ENCODE measurements around the gene LPCAT1. TPM values are rescaled to one million over a fixed set of nuclear protein-coding genes. Genes with fewer than 3 reads are reported as not detected.

Gene LPCAT1
- total RNA-seq, 1 experiment from 2014 or later = 17.1 TPM

DNA sequence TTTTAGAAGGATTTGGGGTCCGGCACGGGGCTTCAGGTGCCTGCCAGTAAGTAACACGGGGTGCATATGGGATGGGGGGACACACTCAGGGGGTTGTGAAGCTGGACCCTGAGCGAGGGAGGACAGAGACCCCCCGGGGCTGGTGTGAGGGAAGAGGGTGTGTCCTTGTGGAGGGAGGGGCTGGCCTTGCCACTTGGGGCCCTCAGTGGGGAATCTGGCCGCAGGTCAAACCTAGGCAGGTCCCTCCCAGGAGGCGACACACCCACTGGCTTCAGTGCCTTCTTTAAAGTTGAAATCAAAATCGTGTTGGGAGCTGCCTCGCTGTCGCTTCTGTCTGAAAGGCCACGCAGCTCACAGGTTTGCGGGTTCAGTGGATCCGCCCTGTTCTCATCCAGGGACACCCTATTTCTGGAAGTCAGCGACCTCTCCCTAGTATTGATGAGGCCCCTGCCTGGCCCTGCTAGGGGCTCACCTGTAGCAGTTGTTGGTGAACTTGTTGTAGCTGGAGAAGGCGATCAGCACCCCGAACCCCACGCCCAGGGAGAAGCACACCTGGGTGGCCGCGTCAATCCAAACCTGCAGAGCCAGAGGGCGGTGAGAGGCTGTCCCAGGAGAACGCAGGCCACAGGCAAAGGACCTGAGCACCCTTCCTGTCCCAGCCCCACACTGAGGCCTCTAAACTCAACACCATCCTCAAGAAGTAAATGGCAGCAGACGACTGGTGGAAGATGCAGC lies 108.0 kb downstream of the LPCAT1 start:
- POLR2A ChIA-PET = no interaction called here
- Mint-ChIP-seq H3K27me3 (ENCODE audit: insufficient read depth, unreplicated experiment) (no peaks in the 10 kb centered on the region), H3K4me3 (ENCODE audit: unreplicated experiment) (no peak overlapping the region), H3K27ac (ENCODE audit: low read depth, unreplicated experiment) (no peak overlapping the region), H3K4me1 (ENCODE audit: insufficient read depth, unreplicated experiment) (no peaks in the 10 kb centered on the region), H3K36me3 (ENCODE audit: insufficient read depth, unreplicated experiment) (no peaks in the 10 kb centered on the region), H3K9me3 (ENCODE audit: unreplicated experiment) (peaks cover 18% of the 10 kb centered on the region)
- no TSS peak for BruUV-seq (replicated peaks)
- CTCF ChIA-PET = interaction anchor here (0.7 kb wide), 1 partner anchor 39 kb away, joined by 3 read pairs; no protein-coding TSS in a partner anchor
- TF ChIP-seq CTCF (IDR thresholded peaks at IDR 0.05; ENCODE audit: unreplicated experiment) = no peak
- intact Hi-C loops (cut with micrococcal nuclease) = no loop called here
- no peak for DNase-seq (ENCODE audit: unreplicated experiment)

DNA sequence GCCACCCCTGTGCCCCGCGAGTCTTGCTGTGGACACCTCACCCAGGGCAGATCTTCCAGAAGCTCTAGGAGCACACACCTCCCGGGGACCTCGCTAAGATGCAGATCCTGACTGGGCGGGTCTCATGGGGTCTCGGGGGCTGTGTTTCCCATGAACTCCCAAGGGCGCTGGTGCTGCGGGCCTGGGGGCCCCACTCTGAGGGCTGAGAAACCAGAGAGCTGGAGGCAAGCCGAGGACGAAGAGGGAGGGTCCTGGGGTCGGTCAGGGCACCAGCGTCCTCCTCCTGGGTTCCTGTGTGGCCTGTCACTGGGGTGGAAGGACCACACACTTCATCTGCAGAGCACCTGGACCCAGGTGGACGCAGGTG lies 108.7 kb downstream of the LPCAT1 start:
- ChIA-PET POLR2A (interaction anchor here (0.7 kb wide), 1 partner anchor 57 kb away, joined by 3 read pairs; no protein-coding TSS in a partner anchor), CTCF (no interaction called here)
- Mint-ChIP-seq H3K4me1 (ENCODE audit: insufficient read depth, unreplicated experiment) (no peaks in the 10 kb centered on the region), H3K27ac (ENCODE audit: low read depth, unreplicated experiment) (no peak overlapping the region), H3K36me3 (ENCODE audit: insufficient read depth, unreplicated experiment) (no peaks in the 10 kb centered on the region), H3K9me3 (ENCODE audit: unreplicated experiment) (peaks cover 18% of the 10 kb centered on the region), H3K4me3 (ENCODE audit: unreplicated experiment) (no peak overlapping the region), H3K27me3 (ENCODE audit: insufficient read depth, unreplicated experiment) (no peaks in the 10 kb centered on the region)
- intact Hi-C loops (cut with micrococcal nuclease) = no loop called here
- DNase-seq (ENCODE audit: unreplicated experiment) = no peak
- no peak for TF ChIP-seq CTCF (IDR thresholded peaks at IDR 0.05; ENCODE audit: unreplicated experiment)
- no TSS peak for BruUV-seq (replicated peaks)

- Mint-ChIP-seq H3K27ac (ENCODE audit: low read depth, unreplicated experiment) (no peak overlapping the region), H3K9me3 (ENCODE audit: unreplicated experiment) (peaks cover 16% of the 10 kb centered on the region), H3K4me1 (ENCODE audit: insufficient read depth, unreplicated experiment) (no peaks in the 10 kb centered on the region), H3K27me3 (ENCODE audit: insufficient read depth, unreplicated experiment) (no peaks in the 10 kb centered on the region), H3K4me3 (ENCODE audit: unreplicated experiment) (no peak overlapping the region), H3K36me3 (ENCODE audit: insufficient read depth, unreplicated experiment) (no peaks in the 10 kb centered on the region)
- intact Hi-C loops (cut with micrococcal nuclease) = no loop called here
- ChIA-PET POLR2A (interaction anchor here (0.7 kb wide), 1 partner anchor 57 kb away, joined by 3 read pairs; no protein-coding TSS in a partner anchor), CTCF (no interaction called here)
- no peak for DNase-seq (ENCODE audit: unreplicated experiment)
- no TSS peak for BruUV-seq (replicated peaks)
- no peak for TF ChIP-seq CTCF (IDR thresholded peaks at IDR 0.05; ENCODE audit: unreplicated experiment)
Observed at GRCh38 chr5:1414311-1415058, 109.3 kb downstream of the LPCAT1 start.

DNA sequence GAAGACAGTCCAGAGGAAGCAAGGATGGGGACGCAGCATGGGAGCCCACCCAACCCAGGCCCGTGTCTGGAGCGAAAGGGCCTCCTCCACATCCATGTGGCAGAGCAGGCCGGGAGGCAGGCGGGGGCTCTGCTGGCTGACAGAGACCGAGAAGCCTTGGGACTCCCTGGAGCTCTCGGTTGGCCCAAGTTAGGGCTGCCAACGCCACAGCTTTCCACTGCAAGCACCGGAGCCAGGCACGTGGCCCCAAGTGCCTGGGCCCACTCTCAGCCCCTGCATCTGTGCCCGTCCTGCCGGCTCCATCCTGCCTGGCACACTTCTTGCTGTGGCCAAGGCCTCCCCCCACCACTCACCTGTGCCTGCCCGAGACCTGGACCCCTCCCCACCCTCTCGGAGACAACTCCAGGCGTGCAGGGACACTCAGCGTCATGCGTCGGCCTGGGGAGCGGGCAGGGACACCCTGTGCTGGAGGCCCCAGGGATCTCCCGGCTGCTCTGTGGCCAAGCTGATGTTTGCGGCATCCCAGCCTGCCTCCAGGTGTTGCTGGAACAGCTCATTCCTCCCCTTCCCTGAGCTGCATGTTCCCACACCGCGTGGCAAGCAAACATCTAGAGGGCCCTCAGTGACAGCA lies 110.0 kb downstream of the LPCAT1 start:
- DNase-seq (ENCODE audit: unreplicated experiment) = no peak

More for the DNA sequence above, 110.0 kb downstream of the LPCAT1 start:
- H3K4me1 Mint-ChIP-seq (ENCODE audit: insufficient read depth, unreplicated experiment) = no peaks in the 10 kb centered on the region
- no peaks in the 10 kb centered on the region for H3K27me3 Mint-ChIP-seq (ENCODE audit: insufficient read depth, unreplicated experiment)
- no peak overlapping the region for H3K4me3 Mint-ChIP-seq (ENCODE audit: unreplicated experiment)
- BruUV-seq (replicated peaks) = no TSS peak
- no peak for TF ChIP-seq CTCF (IDR thresholded peaks at IDR 0.05; ENCODE audit: unreplicated experiment)
- intact Hi-C loops (cut with micrococcal nuclease) = no loop called here
- H3K9me3 Mint-ChIP-seq (ENCODE audit: unreplicated experiment) = peaks cover 9% of the 10 kb centered on the region
- H3K36me3 Mint-ChIP-seq (ENCODE audit: insufficient read depth, unreplicated experiment) = no peaks in the 10 kb centered on the region
- ChIA-PET CTCF (no interaction called here), POLR2A (no interaction called here)
- no peak overlapping the region for H3K27ac Mint-ChIP-seq (ENCODE audit: low read depth, unreplicated experiment)

Data from MCF 10A (cell line).